ENCODE results near the gene CFI. TPM values are rescaled to one million over a fixed set of nuclear protein-coding genes. Genes with fewer than 3 reads are reported as not detected.

The CFI gene
- total and polyA plus RNA-seq, 9 of the 15 experiments (the other 6 are each of a cell fraction or from before 2014, with no cell fraction given): 0.30 to 8.4 (median 0.95) TPM

- no peak for TF ChIP-seq REST (IDR thresholded peaks at IDR 0.05; ENCODE audit: borderline replicate concordance)
- no peak for TF ChIP-seq REST (CRISPR knock-in tag; IDR thresholded peaks at IDR 0.05; ENCODE audit: low read depth)
- no peak for TF ChIP-seq CHCHD3 (CRISPR knock-in tag; IDR thresholded peaks at IDR 0.05)
- TF ChIP-seq HNRNPH1 (optimal IDR thresholded peaks at IDR 0.05; ENCODE audit: low read depth, low read length): no peak
- TF ChIP-seq ELK1 (CRISPR knock-in tag; IDR thresholded peaks at IDR 0.05): no peak
- TF ChIP-seq PHB (CRISPR knock-in tag; IDR thresholded peaks at IDR 0.05): no peak
- no peak for TF ChIP-seq JUN (IDR thresholded peaks at IDR 0.05; ENCODE audit: borderline replicate concordance, low read depth, low read length)
- no peak for TF ChIP-seq JUN (CRISPR knock-in tag; IDR thresholded peaks at IDR 0.05; ENCODE audit: borderline replicate concordance)
- no peak for TF ChIP-seq E2F3 (CRISPR knock-in tag; IDR thresholded peaks at IDR 0.05)
- no peak for TF ChIP-seq ZBTB8A (IDR thresholded peaks at IDR 0.05; ENCODE audit: partially characterized antibody)
- TF ChIP-seq SRSF9 (IDR thresholded peaks at IDR 0.05; ENCODE audit: borderline replicate concordance, low read depth, low read length): no peak
- no peak for TF ChIP-seq ZNF384 (IDR thresholded peaks at IDR 0.05; ENCODE audit: low read depth, low read length)
- no peak for TF ChIP-seq ZNF274 (IDR thresholded peaks at IDR 0.05; ENCODE audit: borderline replicate concordance, low read depth, low read length)
- TF ChIP-seq ZNF668 (CRISPR knock-in tag; IDR thresholded peaks at IDR 0.05): no peak
- TF ChIP-seq ARHGAP35 (IDR thresholded peaks at IDR 0.05; ENCODE audit: partially characterized antibody): peak; percentile 90
- no peak for TF ChIP-seq MLX (CRISPR knock-in tag; conservative IDR thresholded peaks at IDR 0.05)
- TF ChIP-seq HDAC6 (IDR thresholded peaks at IDR 0.05; ENCODE audit: low read depth, low read length): no peak
- no peak for TF ChIP-seq PTRF (tag; IDR thresholded peaks at IDR 0.05)
- no peak for TF ChIP-seq CBX2 (IDR thresholded peaks at IDR 0.05; ENCODE audit: insufficient read depth, low read length, poor library complexity, severe bottlenecking)
Measured at GRCh38 chr4:109735566-109736365, 66.0 kb downstream of the CFI start (continued).

Measured in K562 (cell line).